HG03097 (cell line): ENCODE results near the gene FAM131A.

Source experiments
- ATAC-seq: cut with Tn5 transposase; IDR thresholded peaks from one replicate; pipeline ENCODE4 v1.9.1; 2021; ENCODE audit not compliant: unreplicated experiment, low FRiP score

Gene FAM131A, protein sequence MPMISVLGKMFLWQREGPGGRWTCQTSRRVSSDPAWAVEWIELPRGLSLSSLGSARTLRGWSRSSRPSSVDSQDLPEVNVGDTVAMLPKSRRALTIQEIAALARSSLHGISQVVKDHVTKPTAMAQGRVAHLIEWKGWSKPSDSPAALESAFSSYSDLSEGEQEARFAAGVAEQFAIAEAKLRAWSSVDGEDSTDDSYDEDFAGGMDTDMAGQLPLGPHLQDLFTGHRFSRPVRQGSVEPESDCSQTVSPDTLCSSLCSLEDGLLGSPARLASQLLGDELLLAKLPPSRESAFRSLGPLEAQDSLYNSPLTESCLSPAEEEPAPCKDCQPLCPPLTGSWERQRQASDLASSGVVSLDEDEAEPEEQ

DNA sequence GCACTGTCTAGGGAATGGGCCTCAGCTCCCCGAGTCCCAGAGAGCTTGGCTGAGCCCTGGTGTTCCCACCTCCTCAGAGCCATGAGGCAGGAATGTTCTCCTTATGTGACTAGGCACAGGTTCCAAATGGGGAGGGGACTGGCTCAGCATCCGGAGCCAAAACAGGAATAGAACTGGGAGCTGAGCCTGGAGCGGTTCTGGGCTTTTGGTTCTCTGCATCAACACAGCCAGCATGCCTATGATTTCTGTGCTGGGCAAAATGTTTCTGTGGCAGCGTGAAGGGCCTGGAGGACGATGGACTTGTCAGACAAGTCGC is at the start of gene FAM131A:
Gene FAM131A, plus strand, starts transcription at position 202 of the 316 bp plus-strand sequence. Its CDS starts 31 bp downstream, at position 233.
- no peak for ATAC-seq

DNA sequence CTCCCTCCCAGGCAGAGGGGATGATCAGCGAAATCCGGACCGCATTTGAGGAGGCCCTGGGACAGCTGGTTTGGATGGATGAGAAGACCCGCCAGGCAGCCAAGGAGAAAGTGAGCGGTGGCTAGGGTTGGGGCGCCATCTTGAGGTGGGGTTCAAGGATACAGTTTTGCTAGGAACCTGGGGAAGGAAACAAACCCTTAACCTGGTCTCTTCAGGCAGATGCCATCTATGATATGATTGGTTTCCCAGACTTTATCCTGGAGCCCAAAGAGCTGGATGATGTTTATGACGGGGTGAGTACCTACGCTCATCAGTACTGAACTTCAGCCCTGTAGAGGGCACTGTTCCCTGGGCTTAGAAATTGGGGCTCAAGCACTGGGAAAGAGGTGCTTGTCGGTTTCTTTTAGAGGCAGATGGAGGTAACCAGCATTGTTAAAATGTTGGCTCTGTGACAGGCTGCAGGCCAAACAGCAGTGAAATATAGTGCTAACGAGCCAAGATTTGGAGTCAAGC is 47.9 kb upstream of the FAM131A start:
- ATAC-seq: no peak

DNA sequence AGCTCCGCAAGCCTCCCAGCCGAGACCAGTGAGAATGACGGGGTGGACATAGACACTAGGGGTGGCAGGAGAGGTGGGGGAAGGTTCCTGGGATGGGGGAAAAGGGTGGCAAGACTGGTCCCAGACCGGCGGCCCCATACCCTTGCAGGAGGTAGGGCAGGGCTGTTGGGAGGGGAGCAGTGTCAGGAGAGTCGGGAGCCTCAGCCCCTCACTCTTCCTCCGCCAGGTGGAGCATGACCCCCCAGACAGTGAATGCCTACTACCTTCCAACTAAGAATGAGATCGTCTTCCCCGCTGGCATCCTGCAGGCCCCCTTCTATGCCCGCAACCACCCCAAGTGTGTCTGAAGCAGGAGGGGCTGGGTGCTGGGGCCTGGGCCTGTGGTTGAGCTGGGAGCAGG is 47.1 kb upstream of the FAM131A start:
- no peak for ATAC-seq

DNA sequence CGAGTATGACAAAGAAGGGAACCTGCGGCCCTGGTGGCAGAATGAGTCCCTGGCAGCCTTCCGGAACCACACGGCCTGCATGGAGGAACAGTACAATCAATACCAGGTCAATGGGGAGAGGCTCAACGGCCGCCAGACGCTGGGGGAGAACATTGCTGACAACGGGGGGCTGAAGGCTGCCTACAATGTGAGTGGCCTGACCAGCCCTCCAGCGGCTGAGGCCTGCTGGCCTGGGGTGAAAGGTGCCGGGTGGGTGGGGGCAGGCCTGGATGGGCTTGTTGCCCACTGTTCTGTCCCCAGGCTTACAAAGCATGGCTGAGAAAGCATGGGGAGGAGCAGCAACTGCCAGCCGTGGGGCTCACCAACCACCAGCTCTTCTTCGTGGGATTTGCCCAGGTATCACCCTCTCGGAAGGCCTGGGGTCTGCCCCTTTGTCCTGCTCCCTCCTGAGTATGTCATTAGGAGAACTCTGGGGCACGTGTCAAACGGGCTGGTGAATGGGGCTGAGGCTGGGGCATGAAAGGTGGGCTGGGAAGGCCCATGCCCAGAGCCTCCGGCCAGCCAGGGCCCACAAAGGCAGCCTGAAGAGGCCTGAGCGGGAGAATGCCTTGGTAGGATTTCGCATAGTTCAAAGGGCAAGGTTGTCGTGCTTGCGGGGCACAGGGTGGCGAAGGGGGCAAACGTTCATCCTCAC is 46.2 kb upstream of the FAM131A start:
- ATAC-seq: no peak

DNA sequence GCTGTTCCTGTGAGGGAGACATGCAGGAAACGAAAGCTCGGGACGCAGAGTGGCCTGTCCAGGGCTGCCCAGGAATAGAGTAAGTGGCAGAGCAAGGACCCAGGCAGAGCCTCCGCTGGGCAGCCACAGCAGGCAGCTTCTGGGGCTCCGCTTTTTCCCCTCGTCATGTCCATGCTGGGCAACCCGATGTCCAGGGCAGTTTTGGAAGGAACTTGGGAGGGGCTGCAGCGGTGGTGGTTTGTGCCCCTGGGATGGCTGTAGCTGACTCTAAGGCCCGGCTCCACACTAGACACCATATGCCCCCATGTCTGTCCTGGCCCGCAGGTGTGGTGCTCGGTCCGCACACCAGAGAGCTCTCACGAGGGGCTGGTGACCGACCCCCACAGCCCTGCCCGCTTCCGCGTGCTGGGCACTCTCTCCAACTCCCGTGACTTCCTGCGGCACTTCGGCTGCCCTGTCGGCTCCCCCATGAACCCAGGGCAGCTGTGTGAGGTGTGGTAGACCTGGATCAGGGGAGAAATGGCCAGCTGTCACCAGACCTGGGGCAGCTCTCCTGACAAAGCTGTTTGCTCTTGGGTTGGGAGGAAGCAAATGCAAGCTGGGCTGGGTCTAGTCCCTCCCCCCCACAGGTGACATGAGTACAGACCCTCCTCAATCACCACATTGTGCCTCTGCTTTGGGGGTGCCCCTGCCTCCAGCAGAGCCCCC is 45.5 kb upstream of the FAM131A start:
- no peak for ATAC-seq

DNA sequence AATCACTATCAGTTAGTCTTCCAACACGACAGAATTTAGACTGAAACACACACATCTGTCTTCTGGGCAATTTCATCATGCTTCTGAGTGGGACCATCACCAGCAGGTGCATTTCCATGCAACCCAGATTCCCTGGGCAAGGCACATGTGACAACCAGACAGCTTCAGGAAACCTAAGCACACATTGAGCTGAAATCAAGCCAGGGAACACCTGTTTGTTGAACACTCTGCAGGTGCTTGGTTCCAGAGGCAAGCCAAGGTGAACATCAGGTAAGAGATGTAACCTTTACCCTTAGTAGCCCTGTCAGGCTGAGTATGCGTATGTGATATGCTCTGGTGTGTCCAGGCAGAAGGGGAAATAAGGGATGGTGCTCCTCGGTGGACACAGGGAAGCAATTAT is 41.6 kb upstream of the FAM131A start:
- ATAC-seq: no peak

DNA sequence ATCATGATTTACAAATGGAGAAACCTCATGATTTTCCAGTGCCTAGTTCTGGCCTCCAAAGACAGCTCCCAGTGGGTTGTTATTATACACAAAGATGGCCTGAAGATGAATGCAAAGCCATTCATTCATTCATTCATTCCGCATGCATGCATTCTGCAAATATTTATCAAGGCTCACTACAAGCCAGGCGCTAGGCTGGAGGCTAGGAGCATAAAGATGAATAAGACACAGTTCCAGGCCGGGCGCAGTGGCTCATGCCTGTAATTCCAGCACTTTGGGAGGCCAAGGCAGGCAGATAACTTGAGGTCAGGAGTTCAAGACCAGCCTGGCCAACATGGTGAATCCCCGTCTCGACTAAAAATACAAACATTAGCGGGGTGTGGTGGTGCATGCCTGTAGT is 40.8 kb upstream of the FAM131A start:
- no peak for ATAC-seq

DNA sequence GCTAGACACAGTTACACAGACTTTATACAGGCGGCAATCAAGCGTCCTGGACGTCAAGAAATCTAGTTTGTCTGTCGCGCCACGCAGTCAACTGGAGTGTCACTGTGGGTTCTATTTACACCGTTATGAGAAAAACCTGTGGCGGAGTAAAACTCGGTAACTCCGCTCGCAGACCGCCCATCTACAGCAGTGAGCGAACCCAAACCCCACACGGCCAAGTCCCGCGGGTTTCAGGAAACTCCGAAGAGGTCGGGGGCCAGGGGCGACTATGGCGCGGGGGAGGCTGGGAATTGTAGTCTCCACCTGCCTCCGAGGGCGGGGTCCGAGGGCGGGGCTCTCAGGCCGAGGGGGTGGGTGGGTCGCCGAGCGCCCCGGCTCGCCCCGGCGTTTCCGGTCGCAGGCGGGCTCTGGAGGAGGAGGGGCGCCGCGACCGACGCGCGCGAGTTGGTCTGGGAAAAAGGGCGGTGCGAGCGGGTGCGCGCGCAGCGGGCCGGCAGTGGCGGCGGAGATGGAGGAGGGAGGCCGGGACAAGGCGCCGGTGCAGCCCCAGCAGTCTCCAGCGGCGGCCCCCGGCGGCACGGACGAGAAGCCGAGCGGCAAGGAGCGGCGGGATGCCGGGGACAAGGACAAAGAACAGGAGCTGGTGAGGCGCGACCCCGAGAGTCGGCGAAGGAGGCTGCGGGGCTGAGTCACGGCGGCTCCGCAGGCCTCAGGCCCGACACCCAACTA is 38.5 kb upstream of the FAM131A start, which contains the start of gene PSMD2:
Gene PSMD2, plus strand, starts transcription at position 483 of the 729 bp plus-strand sequence. Its CDS starts 26 bp downstream, at position 509.
- peak; percentile 91 for ATAC-seq

DNA sequence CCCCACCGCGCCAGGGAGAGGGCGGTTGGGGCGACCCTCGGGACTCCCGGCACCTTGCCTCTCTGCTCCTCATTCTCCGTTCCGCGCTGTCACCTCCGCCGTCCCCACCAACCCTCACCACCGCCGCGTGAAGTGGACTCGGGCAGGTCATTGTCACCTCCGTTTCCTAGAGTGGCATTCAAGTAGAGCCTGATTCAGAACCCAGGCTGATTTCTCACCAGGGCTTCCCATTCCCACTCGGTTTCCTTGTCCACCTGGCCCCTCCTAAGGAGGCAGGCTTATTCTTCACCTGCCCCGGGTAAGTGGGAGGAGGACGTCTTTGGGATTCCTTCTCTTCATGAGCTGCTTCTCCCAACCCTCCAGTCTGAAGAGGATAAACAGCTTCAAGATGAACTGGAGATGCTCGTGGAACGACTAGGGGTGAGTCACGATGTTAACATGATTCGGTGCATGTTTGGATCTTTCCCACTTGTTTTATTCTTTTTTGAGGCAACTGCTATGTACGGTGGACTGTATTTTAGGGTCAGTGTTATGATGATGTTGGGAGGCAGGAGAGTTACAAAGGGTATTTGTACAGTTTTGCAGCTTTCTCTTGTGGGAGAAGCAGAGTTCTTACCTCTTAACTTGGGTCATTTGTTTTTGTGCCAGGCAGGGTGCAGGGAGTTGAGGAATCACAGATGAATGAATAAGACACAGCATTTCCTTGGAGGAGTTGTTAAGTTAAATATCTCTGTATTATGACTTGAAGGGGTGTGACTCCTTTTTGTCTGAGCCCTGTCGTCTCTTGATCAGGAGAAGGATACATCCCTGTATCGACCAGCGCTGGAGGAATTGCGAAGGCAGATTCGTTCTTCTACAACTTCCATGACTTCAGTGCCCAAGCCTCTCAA is 37.7 kb upstream of the FAM131A start:
- no peak for ATAC-seq

DNA sequence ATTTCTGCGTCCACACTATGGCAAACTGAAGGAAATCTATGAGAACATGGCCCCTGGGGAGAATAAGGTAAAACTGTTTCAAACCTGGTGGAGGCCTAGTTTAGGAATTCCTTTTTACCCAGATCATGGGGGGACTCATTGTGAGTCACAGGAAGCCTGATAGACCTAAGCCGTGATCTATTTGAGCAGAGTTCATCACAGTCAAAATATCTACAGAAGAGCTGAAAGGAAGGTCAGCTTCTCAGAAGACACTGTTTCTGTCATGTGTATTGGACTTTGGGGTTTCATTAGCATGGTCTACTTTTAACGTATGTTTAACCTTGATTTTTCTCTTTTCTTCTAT is 37.1 kb upstream of the FAM131A start:
- ATAC-seq: no peak

DNA sequence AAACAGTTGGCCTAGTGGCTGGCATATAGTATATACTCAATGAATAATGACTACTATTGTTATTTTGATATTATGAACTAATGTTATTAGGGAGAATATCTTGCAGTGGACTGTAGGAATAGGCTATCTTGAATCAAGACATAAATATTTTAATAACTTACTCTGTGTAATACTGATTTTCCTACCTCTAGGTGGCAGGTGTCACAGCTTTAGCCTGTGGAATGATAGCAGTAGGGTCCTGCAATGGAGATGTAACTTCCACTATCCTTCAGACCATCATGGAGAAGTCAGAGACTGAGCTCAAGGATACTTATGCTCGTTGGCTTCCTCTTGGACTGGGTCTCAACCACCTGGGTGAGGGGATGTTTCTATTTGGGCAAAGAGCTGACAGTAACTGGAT is 31.8 kb upstream of the FAM131A start:
- no peak for ATAC-seq

DNA sequence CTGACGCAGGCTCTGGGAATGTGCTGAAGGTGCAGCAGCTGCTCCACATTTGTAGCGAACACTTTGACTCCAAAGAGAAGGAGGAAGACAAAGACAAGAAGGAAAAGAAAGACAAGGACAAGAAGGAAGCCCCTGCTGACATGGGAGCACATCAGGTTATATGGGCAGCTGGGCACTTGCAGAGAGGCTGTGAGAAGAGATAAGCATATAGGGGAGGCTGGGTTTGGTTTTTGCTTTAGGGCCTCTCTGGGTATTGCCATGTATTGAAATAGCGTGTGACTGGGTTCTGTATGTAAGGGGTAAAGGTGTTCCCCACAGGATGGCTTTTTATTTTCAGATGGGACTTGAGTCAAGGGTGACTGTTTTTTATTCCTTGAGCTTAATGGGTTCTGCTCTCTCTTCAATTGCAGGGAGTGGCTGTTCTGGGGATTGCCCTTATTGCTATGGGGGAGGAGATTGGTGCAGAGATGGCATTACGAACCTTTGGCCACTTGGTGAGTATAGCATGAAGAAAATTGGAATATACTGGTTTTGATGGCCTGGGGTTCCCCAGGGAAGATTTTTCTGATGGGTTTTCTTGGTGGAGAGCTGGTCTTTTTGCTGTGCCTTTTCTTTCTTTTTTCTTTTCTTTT is 30.9 kb upstream of the FAM131A start:
- no peak for ATAC-seq

DNA sequence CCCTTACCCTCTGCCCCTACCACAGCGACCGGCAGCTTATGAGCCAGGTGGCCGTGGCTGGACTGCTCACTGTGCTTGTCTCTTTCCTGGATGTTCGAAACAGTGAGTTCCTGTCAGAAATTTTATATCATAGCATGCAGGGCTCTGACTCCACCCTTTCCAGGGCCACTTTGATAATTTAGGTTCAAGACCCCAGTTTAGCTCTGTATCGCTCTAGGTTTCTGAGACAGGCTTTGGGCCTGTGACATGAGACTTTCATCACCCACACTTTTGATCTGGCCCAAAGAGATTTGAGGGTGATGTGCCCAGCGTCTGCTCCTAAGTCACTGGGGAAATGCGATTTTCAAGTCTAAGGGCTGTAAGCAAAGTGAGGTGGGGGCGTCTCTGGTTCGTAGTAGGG is 29.5 kb upstream of the FAM131A start:
- no peak for ATAC-seq

DNA sequence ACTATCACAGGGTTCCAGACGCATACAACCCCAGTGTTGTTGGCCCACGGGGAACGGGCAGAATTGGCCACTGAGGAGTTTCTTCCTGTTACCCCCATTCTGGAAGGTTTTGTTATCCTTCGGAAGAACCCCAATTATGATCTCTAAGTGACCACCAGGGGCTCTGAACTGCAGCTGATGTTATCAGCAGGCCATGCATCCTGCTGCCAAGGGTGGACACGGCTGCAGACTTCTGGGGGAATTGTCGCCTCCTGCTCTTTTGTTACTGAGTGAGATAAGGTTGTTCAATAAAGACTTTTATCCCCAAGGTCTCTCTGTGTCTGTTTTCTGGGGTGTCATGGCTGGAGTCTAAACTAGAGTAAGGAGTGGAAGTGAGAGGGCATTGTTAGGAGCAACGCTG is 28.7 kb upstream of the FAM131A start:
- no peak for ATAC-seq

DNA sequence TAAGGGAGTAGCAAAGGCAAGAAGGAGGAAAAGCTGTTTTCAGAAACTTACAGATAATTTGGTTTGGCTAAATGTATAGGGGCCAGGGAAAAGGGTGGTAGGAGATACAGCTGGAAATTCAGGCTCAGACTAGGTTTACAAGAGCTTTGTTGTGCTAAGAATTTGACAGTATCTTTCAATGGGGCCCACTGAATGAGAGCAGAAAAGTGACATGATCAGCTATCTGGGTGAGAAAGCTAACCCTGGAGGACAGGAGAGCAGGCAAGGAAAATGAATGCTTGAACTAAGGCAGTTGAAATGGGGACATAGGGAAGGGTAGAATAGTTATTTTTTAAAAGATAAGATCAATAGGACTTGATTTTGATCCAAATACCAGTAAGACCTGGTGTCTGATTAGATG is 25.8 kb upstream of the FAM131A start:
- no peak for ATAC-seq

DNA sequence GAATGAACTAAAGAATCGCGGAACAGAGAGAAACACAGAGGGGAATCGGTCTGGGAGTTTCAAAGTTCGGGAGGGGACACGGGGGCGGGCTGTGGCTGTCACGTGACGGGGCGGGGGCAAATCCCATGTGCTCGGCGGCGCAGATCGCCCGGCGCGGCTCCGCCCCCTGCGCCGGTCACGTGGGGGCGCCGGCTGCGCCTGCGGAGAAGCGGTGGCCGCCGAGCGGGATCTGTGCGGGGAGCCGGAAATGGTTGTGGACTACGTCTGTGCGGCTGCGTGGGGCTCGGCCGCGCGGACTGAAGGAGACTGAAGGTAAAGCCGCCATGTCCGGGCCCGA is 23.1 kb upstream of the FAM131A start, which contains the start of gene EIF4G1:
Gene EIF4G1, plus strand, starts transcription at position 244 of the 337 bp plus-strand sequence. CDS start 1,191 bp downstream, outside the sequence.
- peak; percentile 74 for ATAC-seq

DNA sequence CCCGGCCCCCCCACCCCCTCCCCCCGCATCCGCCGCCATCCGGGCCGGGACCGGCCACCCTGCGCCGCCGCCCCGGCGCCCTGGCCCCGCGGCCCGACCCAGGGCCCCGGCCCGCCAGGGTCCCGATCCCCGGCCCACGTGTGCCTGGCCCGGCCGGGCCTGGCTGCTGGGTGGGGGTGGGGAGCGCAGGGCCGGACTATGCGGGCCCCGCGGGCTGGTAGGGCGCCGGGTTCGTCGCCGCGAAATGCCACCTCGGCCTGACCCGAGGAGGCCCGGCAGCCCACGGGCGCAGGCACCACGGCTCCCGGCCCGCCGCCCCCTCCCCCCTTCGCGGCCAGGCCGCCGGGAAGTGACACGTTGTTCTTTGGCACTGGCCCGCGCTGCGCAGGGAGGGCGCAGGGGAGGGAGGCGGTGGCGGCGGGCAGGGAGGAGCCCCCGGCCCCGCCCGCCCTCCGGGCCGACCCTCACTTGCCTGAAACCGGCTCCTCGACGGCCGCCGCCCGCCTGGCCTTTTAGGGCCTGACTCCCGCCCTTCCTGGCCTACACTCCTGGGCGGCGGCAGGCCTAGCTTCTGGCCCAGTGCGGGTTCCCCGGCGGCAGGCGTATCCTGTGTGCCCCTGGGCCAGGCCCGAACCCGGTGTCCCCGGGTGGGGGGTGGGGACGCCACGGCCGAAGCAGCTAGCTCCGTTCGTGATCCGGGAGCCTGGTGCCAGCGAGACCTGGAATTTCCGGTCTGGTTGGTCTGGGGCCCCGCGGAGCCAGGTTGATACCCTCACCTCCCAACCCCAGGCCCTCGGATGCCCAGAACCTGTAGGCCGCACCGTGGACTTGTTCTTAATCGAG is 22.5 kb upstream of the FAM131A start:
- ATAC-seq: peak; percentile 33

DNA sequence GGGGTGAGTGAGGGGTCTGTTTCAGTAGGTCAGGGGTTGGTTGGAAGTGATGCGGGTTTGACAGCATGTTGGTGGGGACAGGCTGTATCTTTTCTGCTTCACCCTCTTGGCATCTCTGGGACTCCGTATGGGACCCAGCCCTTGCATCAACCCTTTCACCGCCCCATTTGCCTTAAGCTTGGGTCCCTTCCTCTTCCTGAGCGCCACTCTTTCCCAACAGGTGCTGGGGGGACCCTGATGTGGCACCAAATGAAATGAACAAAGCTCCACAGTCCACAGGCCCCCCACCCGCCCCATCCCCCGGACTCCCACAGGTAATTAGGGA is 21.9 kb upstream of the FAM131A start:
- no peak for ATAC-seq
